ENCODE measurements around the gene PBX1.

Gene PBX1

DNA sequence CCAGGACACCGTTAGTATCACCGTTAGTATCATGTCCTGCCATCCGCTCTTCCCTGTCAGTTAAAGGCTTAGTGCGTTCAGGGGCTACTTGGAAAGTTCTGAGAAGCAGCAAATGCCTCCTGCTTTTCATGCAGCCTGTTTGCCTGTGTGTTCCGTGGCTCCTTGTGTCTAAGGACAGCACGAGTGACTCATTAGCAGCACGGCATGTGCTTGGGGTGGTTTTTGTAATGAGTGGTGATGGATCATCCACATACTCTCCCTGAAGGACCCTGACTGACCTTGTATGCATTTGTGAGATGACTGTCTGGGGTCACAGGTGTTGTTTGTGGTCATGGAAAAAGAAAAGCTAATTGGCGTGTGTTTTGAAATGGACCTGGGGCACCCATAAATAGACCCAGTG, 221.9 kb downstream of the PBX1 start:
- no peak for DNase-seq (ENCODE audit: low read depth in 1 of 2, low spot score in 1 of 2)
- in situ Hi-C loops (cut with HindIII; ENCODE audit: low pct_unique_long_range_greater_than_20kb, low sequenced_read_pairs): no loop called here
- TF ChIP-seq JUND (IDR thresholded peaks at IDR 0.05; ENCODE audit: low read depth): no peak

DNA sequence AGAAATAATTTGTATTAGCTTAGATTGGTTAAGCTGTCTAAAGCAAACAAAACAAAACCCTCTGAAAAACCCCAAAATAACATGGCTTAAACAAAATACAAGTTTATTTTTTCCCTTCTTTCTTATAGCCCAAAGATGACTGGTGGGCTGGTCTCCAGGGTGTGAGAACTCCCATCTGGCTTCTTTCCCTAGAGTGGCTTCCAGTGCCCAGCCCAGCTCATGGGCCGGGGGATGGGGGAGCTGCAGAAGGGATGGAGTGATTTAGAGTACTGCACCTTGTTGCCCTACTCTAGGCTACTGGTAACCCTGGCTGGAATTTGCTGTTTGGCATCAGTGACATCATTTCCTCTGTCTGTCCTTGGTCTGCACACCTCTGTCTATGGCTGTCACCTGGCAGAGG, 223.0 kb downstream of the PBX1 start:
- TF ChIP-seq JUND (IDR thresholded peaks at IDR 0.05; ENCODE audit: low read depth): no peak
- in situ Hi-C loops (cut with HindIII; ENCODE audit: low pct_unique_long_range_greater_than_20kb, low sequenced_read_pairs): no loop called here
- DNase-seq (ENCODE audit: low read depth in 1 of 2, low spot score in 1 of 2): no peak

DNA sequence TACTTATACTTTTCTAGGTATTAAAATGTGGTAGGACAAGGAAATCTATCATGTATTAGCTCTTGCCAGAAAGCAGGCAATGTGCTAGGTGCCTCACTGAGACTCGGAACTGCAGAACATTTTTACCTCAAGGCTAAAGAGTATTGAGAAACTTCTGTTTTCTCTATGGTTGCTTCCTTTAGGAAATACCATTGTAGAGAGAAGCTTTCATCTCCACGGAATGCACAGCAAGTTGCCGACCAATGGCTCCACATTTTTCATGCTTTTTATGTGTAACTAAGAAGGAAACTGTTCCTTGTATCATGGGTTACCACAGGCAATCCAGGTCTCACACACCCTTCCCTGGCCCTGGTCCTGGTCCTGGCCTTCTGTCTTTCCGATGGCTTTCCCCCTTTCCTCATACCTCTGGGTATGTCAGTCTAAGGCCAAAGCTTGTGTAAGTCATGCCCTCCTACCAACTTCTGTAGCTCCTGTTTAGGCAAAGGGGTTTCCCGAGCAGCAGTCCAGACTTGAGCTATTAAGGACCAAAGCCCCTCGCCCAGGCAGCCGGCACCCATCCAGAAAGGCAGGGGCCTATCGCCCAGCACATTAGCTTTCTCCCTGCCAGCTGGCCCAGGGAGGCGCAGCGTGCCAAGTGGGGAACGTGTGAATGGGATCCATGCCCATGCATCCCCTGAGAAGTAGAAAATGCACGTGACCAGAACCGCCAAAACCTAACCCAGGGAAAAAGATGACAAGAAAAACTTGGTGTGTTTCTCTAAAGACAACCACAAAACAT, 225.0 kb downstream of the PBX1 start:
- in situ Hi-C loops (cut with HindIII; ENCODE audit: low pct_unique_long_range_greater_than_20kb, low sequenced_read_pairs): no loop called here
- TF ChIP-seq JUND (IDR thresholded peaks at IDR 0.05; ENCODE audit: low read depth): no peak
- DNase-seq (ENCODE audit: low read depth in 1 of 2, low spot score in 1 of 2): no peak

DNA sequence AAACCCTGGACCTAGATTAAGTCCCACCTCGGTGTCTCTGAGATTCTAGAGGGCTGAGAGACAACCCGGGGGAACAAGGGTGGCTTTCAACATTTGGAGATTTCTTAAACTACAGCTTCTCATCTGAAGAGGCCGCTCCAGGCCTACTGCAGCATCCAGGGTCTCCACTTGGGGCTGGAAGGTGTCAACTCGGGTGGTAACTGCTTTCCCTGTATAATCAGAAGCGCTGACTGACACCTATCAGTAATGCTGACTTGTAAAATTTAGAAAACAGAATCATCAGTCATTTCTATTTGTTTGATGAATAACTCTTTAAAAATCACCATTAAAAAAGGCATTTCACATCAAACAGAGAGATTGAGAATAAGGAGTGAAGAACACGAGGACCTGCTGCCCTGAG, 226.0 kb downstream of the PBX1 start:
- in situ Hi-C loops (cut with HindIII; ENCODE audit: low pct_unique_long_range_greater_than_20kb, low sequenced_read_pairs): no loop called here
- DNase-seq (ENCODE audit: low read depth in 1 of 2, low spot score in 1 of 2): no peak
- TF ChIP-seq JUND (IDR thresholded peaks at IDR 0.05; ENCODE audit: low read depth): no peak

DNA sequence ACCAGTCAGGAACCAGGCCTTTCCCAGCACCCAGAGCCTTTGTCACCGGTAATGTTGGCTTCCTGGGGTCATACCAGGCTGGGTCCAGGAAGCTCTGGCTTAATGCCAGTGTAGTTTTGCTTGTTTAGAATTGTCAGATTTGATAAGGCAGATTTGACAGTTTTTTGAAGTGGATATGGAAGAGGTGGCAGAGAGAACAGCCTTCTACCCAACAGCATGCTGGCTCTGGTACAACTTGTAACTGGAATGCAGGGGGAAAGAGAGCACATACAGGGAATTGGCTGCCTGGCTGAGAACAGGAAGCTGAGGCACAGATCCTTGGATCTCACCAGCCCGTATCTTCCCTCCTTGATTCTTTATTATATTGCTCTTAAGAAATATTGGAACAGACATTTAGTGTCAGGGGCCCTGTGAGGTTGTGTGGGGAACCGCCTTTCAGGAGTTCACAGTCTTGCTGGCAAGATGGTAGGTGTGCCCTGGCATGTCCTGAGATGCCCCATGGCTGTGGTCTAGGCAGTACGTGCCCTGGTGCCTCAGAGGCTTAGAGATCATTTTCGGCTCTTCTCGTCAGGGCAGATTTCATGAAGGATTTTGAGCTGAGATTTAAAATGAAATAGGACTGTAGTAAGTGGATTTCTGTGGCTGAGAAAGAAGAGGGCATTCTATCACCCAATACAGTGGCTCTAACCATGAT, 227.0 kb downstream of the PBX1 start:
- in situ Hi-C loops (cut with HindIII; ENCODE audit: low pct_unique_long_range_greater_than_20kb, low sequenced_read_pairs): no loop called here
- no peak for TF ChIP-seq JUND (IDR thresholded peaks at IDR 0.05; ENCODE audit: low read depth)
- no peak for DNase-seq (ENCODE audit: low read depth in 1 of 2, low spot score in 1 of 2)

DNA sequence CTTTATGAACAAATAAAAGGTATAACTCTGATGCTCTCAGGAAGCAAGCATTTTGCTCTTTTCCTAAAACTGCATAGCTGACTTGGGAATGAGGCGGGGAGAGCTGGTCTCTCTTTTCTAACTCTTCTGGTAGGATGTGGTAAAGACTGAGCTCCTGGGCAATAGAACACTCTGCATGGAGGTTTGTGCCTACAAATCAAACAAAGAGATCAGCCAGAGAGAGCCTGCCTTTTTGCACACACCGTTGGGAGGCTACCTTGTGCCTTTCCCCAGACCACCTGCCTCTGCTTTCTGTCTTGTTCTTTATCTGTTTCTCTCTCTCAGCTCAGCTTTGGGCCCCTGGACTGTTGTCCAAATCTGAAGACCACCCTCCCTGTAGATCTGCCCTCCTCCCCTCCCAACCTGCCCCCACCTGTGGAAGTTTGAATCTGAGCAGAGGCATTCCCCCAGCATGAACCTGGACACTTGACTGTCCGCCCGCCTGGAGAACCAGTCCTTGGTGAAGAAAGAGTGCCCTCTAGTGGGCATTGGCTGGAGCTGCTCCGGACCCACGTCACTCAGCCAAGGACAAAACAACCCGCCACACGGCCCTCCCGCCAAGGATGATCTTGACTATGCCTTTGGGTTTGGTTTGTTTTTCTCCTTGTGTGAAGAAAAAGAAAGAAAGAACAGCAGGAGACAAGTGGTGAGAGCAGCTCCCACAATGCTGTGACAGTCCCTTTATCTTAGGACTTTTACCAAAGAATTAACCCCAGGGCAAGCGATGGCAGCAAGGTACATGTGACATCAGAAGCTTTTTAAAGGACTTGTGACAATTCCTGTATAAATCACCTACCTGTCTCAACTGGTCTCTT, 228.2 kb downstream of the PBX1 start:
- in situ Hi-C loops (cut with HindIII; ENCODE audit: low pct_unique_long_range_greater_than_20kb, low sequenced_read_pairs): no loop called here
- TF ChIP-seq JUND (IDR thresholded peaks at IDR 0.05; ENCODE audit: low read depth): no peak
- DNase-seq (ENCODE audit: low read depth in 1 of 2, low spot score in 1 of 2): peak; percentile 88 to 94

DNA sequence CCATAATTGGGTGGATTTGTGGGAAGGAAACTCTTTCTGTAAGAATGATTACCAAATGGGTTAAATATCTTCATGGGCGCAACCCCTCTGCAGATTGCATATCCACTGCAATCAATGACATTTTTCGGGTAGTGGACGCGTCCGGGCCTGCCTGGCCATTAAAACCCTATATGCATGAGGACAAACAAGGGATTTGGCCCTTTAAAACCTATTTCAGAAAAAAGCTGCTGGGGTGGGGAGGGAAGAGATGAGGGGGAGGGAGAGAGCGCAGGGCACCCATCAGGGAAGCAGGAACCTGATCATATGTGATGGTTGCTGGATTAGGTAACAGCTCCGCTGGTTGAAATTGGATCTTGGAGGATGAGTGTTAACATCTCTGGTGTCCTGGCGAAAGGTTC, 228.8 kb downstream of the PBX1 start:
- in situ Hi-C loops (cut with HindIII; ENCODE audit: low pct_unique_long_range_greater_than_20kb, low sequenced_read_pairs): no loop called here
- no peak for TF ChIP-seq JUND (IDR thresholded peaks at IDR 0.05; ENCODE audit: low read depth)
- DNase-seq (ENCODE audit: low read depth in 1 of 2, low spot score in 1 of 2): no peak

DNA sequence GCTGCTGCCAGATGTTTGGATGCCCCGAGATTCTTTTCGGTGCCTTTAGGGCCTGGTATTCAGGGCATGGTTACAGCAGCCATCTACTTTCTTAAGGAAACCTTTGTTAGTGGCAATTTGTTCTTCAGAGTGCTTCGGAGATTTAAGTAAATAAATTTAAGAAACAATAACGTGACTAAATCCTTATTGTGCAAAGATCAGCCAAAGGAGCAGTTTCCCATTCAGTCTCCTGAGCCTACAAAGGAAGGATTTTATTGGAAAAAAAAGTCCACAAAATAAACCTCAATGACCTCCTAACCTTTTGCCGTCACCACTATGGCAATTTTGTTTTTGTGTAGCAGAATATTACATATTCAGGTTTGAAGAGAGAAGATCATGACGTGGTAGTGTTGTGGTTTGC, 231.1 kb downstream of the PBX1 start:
- TF ChIP-seq JUND (IDR thresholded peaks at IDR 0.05; ENCODE audit: low read depth): no peak
- DNase-seq (ENCODE audit: low read depth in 1 of 2, low spot score in 1 of 2): no peak
- in situ Hi-C loops (cut with HindIII; ENCODE audit: low pct_unique_long_range_greater_than_20kb, low sequenced_read_pairs): no loop called here

DNA sequence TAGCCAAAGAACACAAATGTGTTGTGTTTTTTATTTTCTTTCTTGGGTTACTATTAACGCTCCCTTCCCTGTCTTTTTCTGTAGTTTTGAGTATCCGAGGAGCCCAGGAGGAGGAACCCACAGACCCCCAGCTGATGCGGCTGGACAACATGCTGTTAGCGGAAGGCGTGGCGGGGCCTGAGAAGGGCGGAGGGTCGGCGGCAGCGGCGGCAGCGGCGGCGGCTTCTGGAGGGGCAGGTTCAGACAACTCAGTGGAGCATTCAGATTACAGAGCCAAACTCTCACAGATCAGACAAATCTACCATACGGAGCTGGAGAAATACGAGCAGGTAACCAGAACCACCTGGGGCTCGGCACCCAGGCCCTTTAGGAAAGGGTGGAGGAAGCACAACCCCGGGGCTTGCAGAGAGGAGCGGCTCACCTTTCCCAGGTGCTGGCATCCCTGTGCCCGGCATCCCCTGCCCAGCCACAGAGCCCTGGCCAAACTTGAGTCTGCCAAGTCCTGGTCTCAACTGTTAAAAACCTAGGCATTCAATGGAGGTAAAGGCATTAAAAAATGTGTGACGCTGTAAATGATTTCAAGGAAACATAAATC, 233.5 kb downstream of the PBX1 start:
- no peak for TF ChIP-seq JUND (IDR thresholded peaks at IDR 0.05; ENCODE audit: low read depth)
- in situ Hi-C loops (cut with HindIII; ENCODE audit: low pct_unique_long_range_greater_than_20kb, low sequenced_read_pairs): no loop called here
- DNase-seq (ENCODE audit: low read depth in 1 of 2, low spot score in 1 of 2): no peak

DNA sequence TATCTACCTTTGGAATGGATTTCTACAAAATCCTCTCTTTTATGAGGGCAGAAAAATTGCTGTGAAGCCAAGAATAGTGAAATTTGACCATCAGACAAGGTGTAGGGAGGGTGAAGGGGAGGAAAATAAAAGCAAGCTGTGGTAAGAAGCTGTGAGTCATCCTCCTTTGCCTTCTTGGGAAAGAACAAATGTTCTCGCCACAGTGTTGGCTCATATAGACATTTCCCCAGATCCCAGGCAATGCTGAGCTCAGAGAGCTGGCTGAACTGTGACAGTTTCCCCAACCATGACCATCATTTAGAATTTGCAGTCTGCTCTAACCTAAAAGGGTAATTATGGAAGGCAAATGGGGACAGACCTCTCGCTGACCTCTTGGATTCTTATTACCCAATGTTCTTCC, 235.4 kb downstream of the PBX1 start:
- DNase-seq (ENCODE audit: low read depth in 1 of 2, low spot score in 1 of 2): no peak
- TF ChIP-seq JUND (IDR thresholded peaks at IDR 0.05; ENCODE audit: low read depth): no peak
- in situ Hi-C loops (cut with HindIII; ENCODE audit: low pct_unique_long_range_greater_than_20kb, low sequenced_read_pairs): no loop called here

DNA sequence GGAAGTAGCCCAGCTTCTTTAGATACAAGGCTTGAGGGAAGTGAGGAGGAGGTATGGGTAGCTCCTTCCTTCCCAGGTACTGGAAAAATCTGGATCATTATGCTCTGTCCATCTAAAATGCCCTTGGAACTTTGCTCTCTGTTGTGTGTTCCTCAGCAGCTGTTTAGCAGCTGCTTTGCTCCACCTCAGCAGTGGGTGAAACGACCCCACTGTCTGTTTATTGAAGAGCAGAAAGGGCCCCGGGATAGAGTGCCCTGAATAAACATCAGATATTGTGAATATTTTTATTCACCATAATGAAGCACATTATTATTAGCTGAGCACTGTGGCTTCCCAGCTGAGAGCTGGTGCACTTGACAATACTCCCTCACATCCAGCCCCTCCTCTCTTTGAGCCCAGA, 237.9 kb downstream of the PBX1 start:
- TF ChIP-seq JUND (IDR thresholded peaks at IDR 0.05; ENCODE audit: low read depth): no peak
- in situ Hi-C loops (cut with HindIII; ENCODE audit: low pct_unique_long_range_greater_than_20kb, low sequenced_read_pairs): no loop called here
- no peak for DNase-seq (ENCODE audit: low read depth in 1 of 2, low spot score in 1 of 2)

DNA sequence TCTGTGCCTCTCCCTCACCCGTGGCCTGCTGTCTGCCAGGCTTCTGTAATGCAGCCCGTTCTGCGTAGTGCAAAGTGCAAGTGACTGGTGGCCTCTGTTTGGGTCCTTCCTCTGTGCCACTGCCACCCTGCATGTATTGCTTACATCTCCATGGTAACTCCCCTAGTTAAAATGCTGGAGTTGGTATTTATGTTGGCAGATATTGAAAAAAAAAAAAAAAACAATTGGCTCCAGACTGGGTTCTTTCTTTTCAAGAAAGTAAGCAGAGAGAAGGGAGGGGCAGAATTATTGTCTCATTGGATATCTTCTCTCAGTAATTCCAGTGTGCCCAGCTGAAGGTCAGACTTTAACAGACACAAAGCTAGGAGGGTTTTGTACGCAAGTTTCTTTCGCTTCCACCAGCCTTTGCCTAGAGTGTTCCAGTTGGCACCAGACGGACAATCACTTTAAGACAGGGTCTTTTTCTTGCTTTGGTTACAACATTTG, 242.3 kb downstream of the PBX1 start:
- in situ Hi-C loops (cut with HindIII; ENCODE audit: low pct_unique_long_range_greater_than_20kb, low sequenced_read_pairs): no loop called here
- TF ChIP-seq JUND (IDR thresholded peaks at IDR 0.05; ENCODE audit: low read depth): no peak

More for the DNA sequence above, 242.3 kb downstream of the PBX1 start:
- no peak for DNase-seq (ENCODE audit: low read depth in 1 of 2, low spot score in 1 of 2)
